ENCODE data around the gene SKOR1. TPM values are rescaled to one million over a fixed set of nuclear protein-coding genes. Genes with fewer than 3 reads are reported as not detected.

SKOR1 gene
- total and polyA plus RNA-seq, 10 of the 15 experiments (the other 5 are each of a cell fraction or from before 2014, with no cell fraction given) = 0.04 to 0.36 (median 0.10) TPM; not detected in 4

DNA sequence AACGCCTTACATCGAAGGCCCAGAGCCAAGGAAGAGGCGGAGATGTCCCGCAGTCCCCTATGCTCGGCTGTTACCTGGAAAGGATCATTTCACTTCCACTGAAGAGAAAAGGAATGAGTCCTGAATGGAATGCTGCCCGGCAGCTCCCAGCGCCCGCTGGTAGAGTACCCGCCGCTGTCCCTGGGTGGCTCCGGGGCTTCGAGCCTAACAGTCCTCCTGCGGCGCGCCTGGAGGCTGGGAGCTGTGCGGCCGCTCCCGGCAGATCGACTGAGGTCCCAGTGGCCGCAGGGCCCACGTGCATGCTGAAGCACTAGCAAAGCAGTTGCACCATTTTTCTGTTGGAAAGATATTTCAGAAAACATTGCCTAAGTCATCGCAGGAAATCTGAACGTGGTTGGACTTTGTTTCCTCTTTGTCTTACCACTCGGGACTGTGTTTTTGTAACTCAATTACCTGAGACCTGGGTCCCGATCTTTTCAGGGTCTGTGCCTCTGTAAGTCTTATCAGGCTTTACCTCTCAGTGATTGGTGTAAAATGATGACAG lies 13.6 kb downstream of the SKOR1 start:
- no peak overlapping the region for H3K9ac ChIP-seq (ENCODE audit: control insufficient read depth, insufficient read depth, low read length)
- H3K4me1 ChIP-seq (ENCODE audit: control insufficient read depth, insufficient read depth, low read length) = peaks cover 30% of the 10 kb centered on the region
- DNase-seq (ENCODE audit: low read depth, low spot score) = no peak
- FAIRE-seq = no peak
- H3K79me2 ChIP-seq (ENCODE audit: control insufficient read depth, insufficient read depth, low read length) = no peaks in the 10 kb centered on the region; the same call in 1 of the 2 replicates
- no peak overlapping the region for H3K27ac ChIP-seq (ENCODE audit: control insufficient read depth, insufficient read depth)
- no peak for ATAC-seq
- peak overlapping the region; percentile 79 for H2AFZ ChIP-seq (ENCODE audit: control insufficient read depth, low read depth, low read length)
- H4K20me1 ChIP-seq (ENCODE audit: control insufficient read depth, insufficient read depth) = no peaks in the 10 kb centered on the region; the same call in 1 of the 2 replicates
- CTCF ChIA-PET = interaction anchor here (4.6 kb wide), 1 partner anchor 381 kb away, joined by 111 read pairs; no protein-coding TSS in a partner anchor
- SMC1A ChIA-PET (ENCODE audit: uncharacterized antibody, unreplicated experiment) = interaction anchor here (0.7 to 0.8 kb wide), 2 partner anchors 336 to 338 kb away, joined by 3 read pairs; no protein-coding TSS in a partner anchor
- H3K4me2 ChIP-seq (ENCODE audit: control insufficient read depth, insufficient read depth) = peak overlapping the region; percentile 92
- POLR2A ChIA-PET = no interaction called here
- WGBS (ENCODE audit: insufficient coverage, insufficient replicate concordance, low lambda C conversion rate, missing lambda C conversion rate) = 57% methylated on average over 25 of the region's 25 CpGs
- no peaks in the 10 kb centered on the region for H3K36me3 ChIP-seq (ENCODE audit: control insufficient read depth in 2 of 2, insufficient read depth in 2 of 2, low read length in 1 of 2)
- peak overlapping the region; percentile 27; the same call in 1 of the 2 replicates for H3K4me3 ChIP-seq
- BruUV-seq (replicated peaks) = no TSS peak
- RAD21 ChIA-PET (ENCODE audit: unreplicated experiment) = interaction anchor here (1.5 kb wide), 1 partner anchor 418 kb away, joined by 4 read pairs; no protein-coding TSS in a partner anchor
- no peaks in the 10 kb centered on the region; the same call in 2 of the 3 replicates for H3K9me3 ChIP-seq (replicated peaks; ENCODE audit: control insufficient read depth, insufficient read depth, low read length)
- peaks cover 14 to 15% of the 10 kb centered on the region in 2 experiments for H3K27me3 ChIP-seq (replicated peaks in 1 of 2; ENCODE audit: control insufficient read depth in 2 of 2, insufficient read depth in 2 of 2, low read length in 1 of 2)
- intact Hi-C loops (cut with micrococcal nuclease; ENCODE audit: unreplicated experiment) (loop anchor here (5.0 to 10.0 kb wide), 2 partner anchors 234 to 892 kb away; no protein-coding TSS in a partner anchor), in situ Hi-C loops (cut with MboI) (loop anchor here (5.0 kb wide), 2 partner anchors 382 to 892 kb away; no protein-coding TSS in a partner anchor)
- TF ChIP-seq TAF1 (IDR thresholded peaks at IDR 0.05; ENCODE audit: borderline replicate concordance, low read depth, low read length) (no peak), CEBPB (IDR thresholded peaks at IDR 0.05; ENCODE audit: borderline replicate concordance in 1 of 2, low read depth in 2 of 2, low read length in 2 of 2) (no peak), SREBF2 (IDR thresholded peaks at IDR 0.05; ENCODE audit: low read length) (no peak), MEF2A (IDR thresholded peaks at IDR 0.05; ENCODE audit: insufficient read depth, low read depth, low read length) (no peak), ETV6 (conservative IDR thresholded peaks at IDR 0.05 in 1 of 2, IDR thresholded peaks at IDR 0.05 in 1 of 2; ENCODE audit: borderline replicate concordance in 1 of 2, low read depth in 1 of 2) (no peak), ZBED1 (IDR thresholded peaks at IDR 0.05; ENCODE audit: borderline replicate concordance) (no peak), RBBP5 (conservative IDR thresholded peaks at IDR 0.05) (no peak)
- TF ChIP-seq, protein P1, sequence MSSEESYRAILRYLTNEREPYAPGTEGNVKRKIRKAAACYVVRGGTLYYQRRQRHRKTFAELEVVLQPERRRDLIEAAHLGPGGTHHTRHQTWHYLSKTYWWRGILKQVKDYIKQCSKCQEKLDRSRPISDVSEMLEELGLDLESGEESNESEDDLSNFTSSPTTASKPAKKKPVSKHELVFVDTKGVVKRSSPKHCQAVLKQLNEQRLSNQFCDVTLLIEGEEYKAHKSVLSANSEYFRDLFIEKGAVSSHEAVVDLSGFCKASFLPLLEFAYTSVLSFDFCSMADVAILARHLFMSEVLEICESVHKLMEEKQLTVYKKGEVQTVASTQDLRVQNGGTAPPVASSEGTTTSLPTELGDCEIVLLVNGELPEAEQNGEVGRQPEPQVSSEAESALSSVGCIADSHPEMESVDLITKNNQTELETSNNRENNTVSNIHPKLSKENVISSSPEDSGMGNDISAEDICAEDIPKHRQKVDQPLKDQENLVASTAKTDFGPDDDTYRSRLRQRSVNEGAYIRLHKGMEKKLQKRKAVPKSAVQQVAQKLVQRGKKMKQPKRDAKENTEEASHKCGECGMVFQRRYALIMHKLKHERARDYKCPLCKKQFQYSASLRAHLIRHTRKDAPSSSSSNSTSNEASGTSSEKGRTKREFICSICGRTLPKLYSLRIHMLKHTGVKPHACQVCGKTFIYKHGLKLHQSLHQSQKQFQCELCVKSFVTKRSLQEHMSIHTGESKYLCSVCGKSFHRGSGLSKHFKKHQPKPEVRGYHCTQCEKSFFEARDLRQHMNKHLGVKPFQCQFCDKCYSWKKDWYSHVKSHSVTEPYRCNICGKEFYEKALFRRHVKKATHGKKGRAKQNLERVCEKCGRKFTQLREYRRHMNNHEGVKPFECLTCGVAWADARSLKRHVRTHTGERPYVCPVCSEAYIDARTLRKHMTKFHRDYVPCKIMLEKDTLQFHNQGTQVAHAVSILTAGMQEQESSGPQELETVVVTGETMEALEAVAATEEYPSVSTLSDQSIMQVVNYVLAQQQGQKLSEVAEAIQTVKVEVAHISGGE (CRISPR knock-in tag; IDR thresholded peaks at IDR 0.05) = no peak
- TF ChIP-seq, protein P2, sequence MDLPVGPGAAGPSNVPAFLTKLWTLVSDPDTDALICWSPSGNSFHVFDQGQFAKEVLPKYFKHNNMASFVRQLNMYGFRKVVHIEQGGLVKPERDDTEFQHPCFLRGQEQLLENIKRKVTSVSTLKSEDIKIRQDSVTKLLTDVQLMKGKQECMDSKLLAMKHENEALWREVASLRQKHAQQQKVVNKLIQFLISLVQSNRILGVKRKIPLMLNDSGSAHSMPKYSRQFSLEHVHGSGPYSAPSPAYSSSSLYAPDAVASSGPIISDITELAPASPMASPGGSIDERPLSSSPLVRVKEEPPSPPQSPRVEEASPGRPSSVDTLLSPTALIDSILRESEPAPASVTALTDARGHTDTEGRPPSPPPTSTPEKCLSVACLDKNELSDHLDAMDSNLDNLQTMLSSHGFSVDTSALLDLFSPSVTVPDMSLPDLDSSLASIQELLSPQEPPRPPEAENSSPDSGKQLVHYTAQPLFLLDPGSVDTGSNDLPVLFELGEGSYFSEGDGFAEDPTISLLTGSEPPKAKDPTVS (IDR thresholded peaks at IDR 0.05; ENCODE audit: low read depth, low read length) = no peak
- TF ChIP-seq, protein P3, sequence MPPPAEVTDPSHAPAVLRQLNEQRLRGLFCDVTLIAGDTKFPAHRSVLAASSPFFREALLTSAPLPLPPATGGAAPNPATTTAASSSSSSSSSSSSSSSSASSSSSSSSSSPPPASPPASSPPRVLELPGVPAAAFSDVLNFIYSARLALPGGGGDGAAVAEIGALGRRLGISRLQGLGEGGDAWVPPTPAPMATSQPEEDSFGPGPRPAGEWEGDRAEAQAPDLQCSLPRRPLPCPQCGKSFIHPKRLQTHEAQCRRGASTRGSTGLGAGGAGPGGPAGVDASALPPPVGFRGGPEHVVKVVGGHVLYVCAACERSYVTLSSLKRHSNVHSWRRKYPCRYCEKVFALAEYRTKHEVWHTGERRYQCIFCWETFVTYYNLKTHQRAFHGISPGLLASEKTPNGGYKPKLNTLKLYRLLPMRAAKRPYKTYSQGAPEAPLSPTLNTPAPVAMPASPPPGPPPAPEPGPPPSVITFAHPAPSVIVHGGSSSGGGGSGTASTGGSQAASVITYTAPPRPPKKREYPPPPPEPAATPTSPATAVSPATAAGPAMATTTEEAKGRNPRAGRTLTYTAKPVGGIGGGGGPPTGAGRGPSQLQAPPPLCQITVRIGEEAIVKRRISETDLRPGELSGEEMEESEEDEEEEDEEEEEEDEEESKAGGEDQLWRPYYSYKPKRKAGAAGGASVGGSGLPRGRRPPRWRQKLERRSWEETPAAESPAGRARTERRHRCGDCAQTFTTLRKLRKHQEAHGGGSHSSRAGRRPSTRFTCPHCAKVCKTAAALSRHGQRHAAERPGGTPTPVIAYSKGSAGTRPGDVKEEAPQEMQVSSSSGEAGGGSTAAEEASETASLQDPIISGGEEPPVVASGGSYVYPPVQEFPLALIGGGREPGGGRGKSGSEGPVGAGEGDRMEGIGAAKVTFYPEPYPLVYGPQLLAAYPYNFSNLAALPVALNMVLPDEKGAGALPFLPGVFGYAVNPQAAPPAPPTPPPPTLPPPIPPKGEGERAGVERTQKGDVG (CRISPR knock-in tag; IDR thresholded peaks at IDR 0.05) = no peak
- TF ChIP-seq, protein P4, sequence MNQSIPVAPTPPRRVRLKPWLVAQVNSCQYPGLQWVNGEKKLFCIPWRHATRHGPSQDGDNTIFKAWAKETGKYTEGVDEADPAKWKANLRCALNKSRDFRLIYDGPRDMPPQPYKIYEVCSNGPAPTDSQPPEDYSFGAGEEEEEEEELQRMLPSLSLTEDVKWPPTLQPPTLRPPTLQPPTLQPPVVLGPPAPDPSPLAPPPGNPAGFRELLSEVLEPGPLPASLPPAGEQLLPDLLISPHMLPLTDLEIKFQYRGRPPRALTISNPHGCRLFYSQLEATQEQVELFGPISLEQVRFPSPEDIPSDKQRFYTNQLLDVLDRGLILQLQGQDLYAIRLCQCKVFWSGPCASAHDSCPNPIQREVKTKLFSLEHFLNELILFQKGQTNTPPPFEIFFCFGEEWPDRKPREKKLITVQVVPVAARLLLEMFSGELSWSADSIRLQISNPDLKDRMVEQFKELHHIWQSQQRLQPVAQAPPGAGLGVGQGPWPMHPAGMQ (IDR thresholded peaks at IDR 0.05; ENCODE audit: borderline replicate concordance) = no peak

Data from GM12878 (cell line).